ENCODE data around the gene PLEKHG4B. TPM values are rescaled to one million over a fixed set of nuclear protein-coding genes. Genes with fewer than 3 reads are reported as not detected.

The PLEKHG4B gene
- total and polyA plus RNA-seq, 4 donors, result under 0.01 to 0.05 (median 0.01) TPM; not detected in 1

DNA sequence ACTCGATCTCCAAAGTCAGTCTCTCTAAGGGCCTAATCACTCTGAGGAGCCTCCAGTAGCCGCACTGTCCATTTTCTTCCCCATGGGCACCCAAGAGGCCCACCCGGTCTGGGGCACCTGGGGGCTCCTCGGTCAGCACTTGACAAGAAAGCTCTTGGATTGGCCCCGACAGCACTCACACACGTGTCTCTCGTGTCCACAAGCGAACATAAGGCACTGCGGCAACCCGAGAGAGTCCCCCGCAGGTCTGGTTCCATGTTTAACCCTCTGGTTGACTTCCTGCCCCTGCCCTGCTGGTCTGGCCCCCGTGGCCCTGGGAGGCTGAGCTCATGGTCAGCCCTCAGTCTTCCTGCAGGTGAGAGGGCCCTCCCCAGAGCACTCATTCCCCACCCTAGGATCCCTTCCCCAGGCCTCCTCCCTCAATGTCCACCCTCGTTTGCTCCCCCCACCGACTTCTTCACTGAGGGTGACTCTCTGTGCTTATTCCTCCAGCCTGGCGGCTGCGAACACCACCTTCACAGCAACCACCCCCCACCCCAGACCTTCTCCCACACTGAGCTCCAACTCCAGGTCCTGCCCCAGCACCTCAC is 83.0 kb downstream of the PLEKHG4B start:
- H3K27me3 ChIP-seq (ENCODE audit: control insufficient read depth in 4 of 4, insufficient read depth in 4 of 4, low read length in 3 of 4), result peaks cover 0 to 3% (median 0%) of the 10 kb centered on the region in 4 donors
- H3K4me1 ChIP-seq (ENCODE audit: control insufficient read depth in 4 of 4, insufficient read depth in 4 of 4, low read length in 3 of 4), result no peaks in the 10 kb centered on the region
- H3K27ac ChIP-seq (ENCODE audit: low read depth in 1 of 2, low read length in 2 of 2), result no peak overlapping the region
- no peak overlapping the region for H3K9ac ChIP-seq (ENCODE audit: low read depth in 1 of 2, low read length in 2 of 2)
- DNase-seq (ENCODE audit: low spot score), result no peak
- H3K36me3 ChIP-seq (ENCODE audit: control insufficient read depth in 4 of 4, insufficient read depth in 3 of 4, low read depth in 1 of 4, low read length in 3 of 4), result no peaks in the 10 kb centered on the region
- H3K4me3 ChIP-seq (ENCODE audit: low read depth in 1 of 3, low read length in 3 of 3), result no peak overlapping the region
- TF ChIP-seq SP1 (IDR thresholded peaks at IDR 0.05) (no peak), TAF1 (conservative IDR thresholded peaks at IDR 0.05) (no peak), RAD21 (IDR thresholded peaks at IDR 0.05) (no peak), FOXA1 (IDR thresholded peaks at IDR 0.05) (no peak), HNF4A (conservative IDR thresholded peaks at IDR 0.05) (no peak), HNF4G (IDR thresholded peaks at IDR 0.05) (no peak), JUND (IDR thresholded peaks at IDR 0.05) (no peak), EGR1 (IDR thresholded peaks at IDR 0.05; ENCODE audit: low read depth in 2 of 2) (no peak), YY1 (IDR thresholded peaks at IDR 0.05) (no peak), FOXA2 (IDR thresholded peaks at IDR 0.05) (no peak), NR2F2 (IDR thresholded peaks at IDR 0.05) (no peak)
- TF ChIP-seq, protein P1, sequence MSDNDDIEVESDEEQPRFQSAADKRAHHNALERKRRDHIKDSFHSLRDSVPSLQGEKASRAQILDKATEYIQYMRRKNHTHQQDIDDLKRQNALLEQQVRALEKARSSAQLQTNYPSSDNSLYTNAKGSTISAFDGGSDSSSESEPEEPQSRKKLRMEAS (IDR thresholded peaks at IDR 0.05), result no peak
- TF ChIP-seq, protein P2, sequence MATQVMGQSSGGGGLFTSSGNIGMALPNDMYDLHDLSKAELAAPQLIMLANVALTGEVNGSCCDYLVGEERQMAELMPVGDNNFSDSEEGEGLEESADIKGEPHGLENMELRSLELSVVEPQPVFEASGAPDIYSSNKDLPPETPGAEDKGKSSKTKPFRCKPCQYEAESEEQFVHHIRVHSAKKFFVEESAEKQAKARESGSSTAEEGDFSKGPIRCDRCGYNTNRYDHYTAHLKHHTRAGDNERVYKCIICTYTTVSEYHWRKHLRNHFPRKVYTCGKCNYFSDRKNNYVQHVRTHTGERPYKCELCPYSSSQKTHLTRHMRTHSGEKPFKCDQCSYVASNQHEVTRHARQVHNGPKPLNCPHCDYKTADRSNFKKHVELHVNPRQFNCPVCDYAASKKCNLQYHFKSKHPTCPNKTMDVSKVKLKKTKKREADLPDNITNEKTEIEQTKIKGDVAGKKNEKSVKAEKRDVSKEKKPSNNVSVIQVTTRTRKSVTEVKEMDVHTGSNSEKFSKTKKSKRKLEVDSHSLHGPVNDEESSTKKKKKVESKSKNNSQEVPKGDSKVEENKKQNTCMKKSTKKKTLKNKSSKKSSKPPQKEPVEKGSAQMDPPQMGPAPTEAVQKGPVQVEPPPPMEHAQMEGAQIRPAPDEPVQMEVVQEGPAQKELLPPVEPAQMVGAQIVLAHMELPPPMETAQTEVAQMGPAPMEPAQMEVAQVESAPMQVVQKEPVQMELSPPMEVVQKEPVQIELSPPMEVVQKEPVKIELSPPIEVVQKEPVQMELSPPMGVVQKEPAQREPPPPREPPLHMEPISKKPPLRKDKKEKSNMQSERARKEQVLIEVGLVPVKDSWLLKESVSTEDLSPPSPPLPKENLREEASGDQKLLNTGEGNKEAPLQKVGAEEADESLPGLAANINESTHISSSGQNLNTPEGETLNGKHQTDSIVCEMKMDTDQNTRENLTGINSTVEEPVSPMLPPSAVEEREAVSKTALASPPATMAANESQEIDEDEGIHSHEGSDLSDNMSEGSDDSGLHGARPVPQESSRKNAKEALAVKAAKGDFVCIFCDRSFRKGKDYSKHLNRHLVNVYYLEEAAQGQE (IDR thresholded peaks at IDR 0.05), result no peak
- TF ChIP-seq, protein P3, sequence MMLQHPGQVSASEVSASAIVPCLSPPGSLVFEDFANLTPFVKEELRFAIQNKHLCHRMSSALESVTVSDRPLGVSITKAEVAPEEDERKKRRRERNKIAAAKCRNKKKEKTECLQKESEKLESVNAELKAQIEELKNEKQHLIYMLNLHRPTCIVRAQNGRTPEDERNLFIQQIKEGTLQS (IDR thresholded peaks at IDR 0.05), result no peak
- TF ChIP-seq, protein P4, sequence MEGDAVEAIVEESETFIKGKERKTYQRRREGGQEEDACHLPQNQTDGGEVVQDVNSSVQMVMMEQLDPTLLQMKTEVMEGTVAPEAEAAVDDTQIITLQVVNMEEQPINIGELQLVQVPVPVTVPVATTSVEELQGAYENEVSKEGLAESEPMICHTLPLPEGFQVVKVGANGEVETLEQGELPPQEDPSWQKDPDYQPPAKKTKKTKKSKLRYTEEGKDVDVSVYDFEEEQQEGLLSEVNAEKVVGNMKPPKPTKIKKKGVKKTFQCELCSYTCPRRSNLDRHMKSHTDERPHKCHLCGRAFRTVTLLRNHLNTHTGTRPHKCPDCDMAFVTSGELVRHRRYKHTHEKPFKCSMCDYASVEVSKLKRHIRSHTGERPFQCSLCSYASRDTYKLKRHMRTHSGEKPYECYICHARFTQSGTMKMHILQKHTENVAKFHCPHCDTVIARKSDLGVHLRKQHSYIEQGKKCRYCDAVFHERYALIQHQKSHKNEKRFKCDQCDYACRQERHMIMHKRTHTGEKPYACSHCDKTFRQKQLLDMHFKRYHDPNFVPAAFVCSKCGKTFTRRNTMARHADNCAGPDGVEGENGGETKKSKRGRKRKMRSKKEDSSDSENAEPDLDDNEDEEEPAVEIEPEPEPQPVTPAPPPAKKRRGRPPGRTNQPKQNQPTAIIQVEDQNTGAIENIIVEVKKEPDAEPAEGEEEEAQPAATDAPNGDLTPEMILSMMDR (IDR thresholded peaks at IDR 0.05; ENCODE audit: low read depth, low read length, missing input control), result no peak
- H3K9me3 ChIP-seq (ENCODE audit: control insufficient read depth in 4 of 4, low read length in 3 of 4), result no peaks in the 10 kb centered on the region
- 87% methylated on average over 16 of the region's 16 CpGs for WGBS

DNA sequence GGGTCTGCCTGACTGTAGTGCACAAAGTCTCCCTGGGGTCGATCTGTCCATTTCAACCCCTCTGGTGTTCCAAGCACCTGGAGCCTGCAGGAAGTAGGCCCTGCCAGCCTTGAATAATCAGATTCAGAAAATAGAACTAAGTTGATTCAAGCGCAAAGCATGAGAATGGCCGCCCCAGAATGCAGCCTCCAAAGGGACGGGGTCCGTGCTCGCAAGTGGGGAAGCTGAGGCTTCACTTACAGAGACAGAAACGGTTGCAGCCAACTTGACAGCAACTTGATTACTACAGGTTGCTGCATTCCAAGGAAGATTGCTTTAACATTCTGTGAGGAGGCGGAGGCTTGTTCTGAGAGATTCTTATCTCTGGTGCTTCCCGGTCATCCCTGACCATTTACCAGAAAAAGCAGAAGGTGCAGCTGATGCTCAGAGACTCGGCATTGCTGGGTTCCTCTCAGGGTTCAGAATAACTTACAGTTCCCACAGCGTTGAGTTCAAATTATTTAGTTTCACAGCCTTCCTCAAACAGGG is 84.4 kb downstream of the PLEKHG4B start:
- TF ChIP-seq HNF4G (IDR thresholded peaks at IDR 0.05), result no peak
- TF ChIP-seq, protein P5, sequence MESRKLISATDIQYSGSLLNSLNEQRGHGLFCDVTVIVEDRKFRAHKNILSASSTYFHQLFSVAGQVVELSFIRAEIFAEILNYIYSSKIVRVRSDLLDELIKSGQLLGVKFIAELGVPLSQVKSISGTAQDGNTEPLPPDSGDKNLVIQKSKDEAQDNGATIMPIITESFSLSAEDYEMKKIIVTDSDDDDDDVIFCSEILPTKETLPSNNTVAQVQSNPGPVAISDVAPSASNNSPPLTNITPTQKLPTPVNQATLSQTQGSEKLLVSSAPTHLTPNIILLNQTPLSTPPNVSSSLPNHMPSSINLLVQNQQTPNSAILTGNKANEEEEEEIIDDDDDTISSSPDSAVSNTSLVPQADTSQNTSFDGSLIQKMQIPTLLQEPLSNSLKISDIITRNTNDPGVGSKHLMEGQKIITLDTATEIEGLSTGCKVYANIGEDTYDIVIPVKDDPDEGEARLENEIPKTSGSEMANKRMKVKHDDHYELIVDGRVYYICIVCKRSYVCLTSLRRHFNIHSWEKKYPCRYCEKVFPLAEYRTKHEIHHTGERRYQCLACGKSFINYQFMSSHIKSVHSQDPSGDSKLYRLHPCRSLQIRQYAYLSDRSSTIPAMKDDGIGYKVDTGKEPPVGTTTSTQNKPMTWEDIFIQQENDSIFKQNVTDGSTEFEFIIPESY (IDR thresholded peaks at IDR 0.05), result no peak
- TF ChIP-seq, protein P1 (IDR thresholded peaks at IDR 0.05), result no peak
- no peak for TF ChIP-seq FOXA2 (IDR thresholded peaks at IDR 0.05)
- TF ChIP-seq RAD21 (IDR thresholded peaks at IDR 0.05), result no peak
- TF ChIP-seq, protein P4 (IDR thresholded peaks at IDR 0.05; ENCODE audit: low read depth, low read length, missing input control), result no peak
- TF ChIP-seq, protein P2 (IDR thresholded peaks at IDR 0.05), result no peak
- no peak for TF ChIP-seq YY1 (IDR thresholded peaks at IDR 0.05)
- Histone ChIP-seq H3K27ac (ENCODE audit: low read depth in 1 of 2, low read length in 2 of 2) (no peak overlapping the region), H3K4me1 (ENCODE audit: control insufficient read depth in 4 of 4, insufficient read depth in 4 of 4, low read length in 3 of 4) (no peaks in the 10 kb centered on the region), H3K36me3 (ENCODE audit: control insufficient read depth in 4 of 4, insufficient read depth in 3 of 4, low read depth in 1 of 4, low read length in 3 of 4) (no peaks in the 10 kb centered on the region), H3K9ac (ENCODE audit: low read depth in 1 of 2, low read length in 2 of 2) (no peak overlapping the region), H3K9me3 (ENCODE audit: control insufficient read depth in 4 of 4, low read length in 3 of 4) (no peaks in the 10 kb centered on the region), H3K4me3 (ENCODE audit: low read depth in 1 of 3, low read length in 3 of 3) (no peak overlapping the region), H3K27me3 (ENCODE audit: control insufficient read depth in 4 of 4, insufficient read depth in 4 of 4, low read length in 3 of 4) (peaks cover 0 to 3% (median 0%) of the 10 kb centered on the region in 4 donors)
- 83% methylated on average over 11 of the region's 11 CpGs for WGBS
- DNase-seq (ENCODE audit: low spot score), result no peak
